Liver (tissue), 9 donors: Measurements from ENCODE around the gene SMG5. TPM values are rescaled to one million over a fixed set of nuclear protein-coding genes. Genes with fewer than 3 reads are reported as not detected.

Source experiments
- DNase-seq: peaks from one replicate; pipeline ENCODE4 v3.0.0-alpha.2; 2017; ENCODE audit warnings: low spot score
- H3K27ac ChIP-seq, 2 donors: one replicate each; pipeline ENCODE4 v1.7.0; 2013; ENCODE audit warnings: inconsistent platforms in 2 of 2, low read length in 2 of 2, control low read depth in 1 of 2, low read depth in 1 of 2, mild to moderate bottlenecking in 1 of 2
- H3K27me3 ChIP-seq, 4 donors: one replicate each; pipeline versions ENCODE4 v1.6.1 to v1.7.0; 2013; ENCODE audit warnings: low read length in 3 of 4, inconsistent platforms in 1 of 4, mild to moderate bottlenecking in 1 of 4, moderate library complexity in 1 of 4; ENCODE audit not compliant: control insufficient read depth in 4 of 4, insufficient read depth in 4 of 4
- H3K36me3 ChIP-seq, 4 donors: one replicate each; pipeline versions ENCODE4 v1.6.1 to v1.7.0; 2013; ENCODE audit warnings: low read length in 3 of 4, mild to moderate bottlenecking in 3 of 4, low read depth in 1 of 4, moderate library complexity in 1 of 4; ENCODE audit not compliant: control insufficient read depth in 4 of 4, insufficient read depth in 3 of 4
- H3K4me1 ChIP-seq, 4 donors: one replicate each; pipeline versions ENCODE4 v1.6.1 to v1.7.0; 2013; ENCODE audit warnings: low read length in 3 of 4, mild to moderate bottlenecking in 3 of 4, moderate library complexity in 1 of 4; ENCODE audit not compliant: control insufficient read depth in 4 of 4, insufficient read depth in 4 of 4
- H3K4me3 ChIP-seq, 3 donors: one replicate each; pipeline versions ENCODE4 v1.6.1 to v1.7.0; 2013; ENCODE audit warnings: low read length in 3 of 3, control low read depth in 1 of 3, low read depth in 1 of 3, mild to moderate bottlenecking in 1 of 3
- H3K9ac ChIP-seq, 2 donors: one replicate each; pipeline ENCODE4 v1.7.0; 2013; ENCODE audit warnings: low read length in 2 of 2, mild to moderate bottlenecking in 2 of 2, moderate library complexity in 2 of 2, control low read depth in 1 of 2, low read depth in 1 of 2
- H3K9me3 ChIP-seq, 4 donors: one replicate each; pipeline versions ENCODE4 v1.6.1 to v1.7.0; 2013; ENCODE audit warnings: low read length in 3 of 4; ENCODE audit not compliant: control insufficient read depth in 4 of 4
- ATF3 ChIP-seq: IDR thresholded peaks from 2 replicates; pipeline ENCODE4 v1.6.1; 2016; ENCODE audit warnings: antibody characterized with exemption
- CTCF ChIP-seq: fragments of 150-350 bp; IDR thresholded peaks from 2 replicates; pipeline ENCODE4 v1.5.1; 2017; ENCODE audit warnings: improper control_type of control experiment, low read depth, low read length; ENCODE audit not compliant: missing input control
- EGR1 ChIP-seq, 2 donors: IDR thresholded peaks; 2 replicates each; pipeline ENCODE4 v1.6.1; 2016 to 2018; ENCODE audit warnings: antibody characterized with exemption in 2 of 2, low read depth in 2 of 2
- FOXA1 ChIP-seq: IDR thresholded peaks from 2 replicates; pipeline ENCODE4 v1.6.1; 2016; ENCODE audit warnings: antibody characterized with exemption
- FOXA2 ChIP-seq: IDR thresholded peaks from 2 replicates; pipeline ENCODE4 v1.6.1; 2016; ENCODE audit warnings: antibody characterized with exemption
- GABPA ChIP-seq, 2 donors: IDR thresholded peaks in 1 of 2; conservative IDR thresholded peaks in 1 of 2; 2 replicates each; pipeline ENCODE4 v1.6.1; 2016; ENCODE audit warnings: antibody characterized with exemption in 2 of 2, mild to moderate bottlenecking in 1 of 2, moderate library complexity in 1 of 2
- HNF4A ChIP-seq, 2 donors: conservative IDR thresholded peaks; 2 replicates each; pipeline ENCODE4 v1.6.1; 2016; ENCODE audit warnings: antibody characterized with exemption in 2 of 2, mild to moderate bottlenecking in 2 of 2
- HNF4G ChIP-seq: IDR thresholded peaks from 2 replicates; pipeline ENCODE4 v1.6.1; 2016; ENCODE audit warnings: antibody characterized with exemption
- JUND ChIP-seq, 2 donors: IDR thresholded peaks; 2 replicates each; pipeline ENCODE4 v1.6.1; 2016; ENCODE audit warnings: antibody characterized with exemption in 2 of 2
- MAX ChIP-seq: IDR thresholded peaks from 2 replicates; pipeline ENCODE4 v1.6.1; 2016; ENCODE audit warnings: antibody characterized with exemption
- NR2F2 ChIP-seq: IDR thresholded peaks from 2 replicates; pipeline ENCODE4 v1.6.1; 2016; ENCODE audit warnings: antibody characterized with exemption
- RAD21 ChIP-seq, 2 donors: IDR thresholded peaks; 2 replicates each; pipeline ENCODE4 v1.6.1; 2016; ENCODE audit warnings: antibody characterized with exemption in 2 of 2, mild to moderate bottlenecking in 2 of 2
- REST ChIP-seq: IDR thresholded peaks from 2 replicates; pipeline ENCODE4 v1.6.1; 2016; ENCODE audit warnings: antibody characterized with exemption, mild to moderate bottlenecking
- RXRA ChIP-seq, 2 donors: IDR thresholded peaks; 2 replicates each; pipeline ENCODE4 v1.6.1; 2017 to 2018; ENCODE audit warnings: antibody characterized with exemption in 2 of 2, mild to moderate bottlenecking in 1 of 2
- SP1 ChIP-seq: IDR thresholded peaks from 2 replicates; pipeline ENCODE4 v1.6.1; 2018; ENCODE audit warnings: antibody characterized with exemption, mild to moderate bottlenecking
- TAF1 ChIP-seq: conservative IDR thresholded peaks from 2 replicates; pipeline ENCODE4 v1.6.1; 2016; ENCODE audit warnings: antibody characterized with exemption, mild to moderate bottlenecking
- YY1 ChIP-seq: IDR thresholded peaks from 2 replicates; pipeline ENCODE4 v1.6.1; 2016; ENCODE audit warnings: antibody characterized with exemption, mild to moderate bottlenecking
- ZBTB33 ChIP-seq: IDR thresholded peaks from 2 replicates; pipeline ENCODE4 v1.6.1; 2016; ENCODE audit warnings: antibody characterized with exemption
- WGBS: extraction: QIAGEN DNeasy Blood & Tissue Kit; methylation state at CpG from one replicate; pipeline ENCODE4 v1.1.7; 2013; 5-methylcytosine and 5-hydroxymethylcytosine counted together
- polyA plus RNA-seq, 2 donors: library from polyadenylated mRNA; stranded (reverse) in 1 of 2; unstranded in 1 of 2; fragments of 200-250 nt in 1 of 2; fragments of >200 nt in 1 of 2; fragmentation: Nextera tagmentation in 1 of 2; extraction: Ambion mirVana in 1 of 2; gene quantifications; one replicate each; pipeline versions ENCODE4 v1.2.1 to v1.2.3, GENCODE V29; 2013 to 2015
- total RNA-seq, 2 donors: library from RNA; depleted of rRNA; stranded (reverse); fragments of >200 nt; gene quantifications; one replicate each; pipeline ENCODE4 v1.2.3, GENCODE V29; 2014
- donor health status: healthy.
- donor health status: healthy.
- donor health status: healthy.
- donor health status: healthy.
- donor health status: healthy.

The SMG5 gene
- total and polyA plus RNA-seq, 4 donors: 22.9 to 59.1 (median 35.7) TPM

- WGBS: 83% methylated on average over 4 of the region's 4 CpGs
- Histone ChIP-seq H3K9me3 (no peaks in the 10 kb centered on the region), H3K27me3 (no peaks in the 10 kb centered on the region), H3K4me1 (peaks cover 4 to 37% (median 24%) of the 10 kb centered on the region in 4 donors), H3K9ac (no peak overlapping the region), H3K27ac (no peak overlapping the region), H3K4me3 (no peak overlapping the region), H3K36me3 (peaks cover 0 to 9% (median 3%) of the 10 kb centered on the region in 4 donors)
- TF ChIP-seq MAX (no peak), SP1 (no peak), ZBTB33 (no peak)
- no peak for DNase-seq
Measured at GRCh38 chr1:156284757-156285156, 2.1 kb upstream of the SMG5 start.

GRCh38 chr1:156284112-156284511 lies 1.5 kb upstream of the SMG5 start, which contains the start of gene TMEM79:
TSS of gene TMEM79 (plus strand) at chr1:156284325. CDS start at chr1:156285227, 902 bp downstream.
- WGBS: 91% methylated on average over 7 of the region's 7 CpGs
- no peak for DNase-seq
- H3K9ac ChIP-seq: peak within 1 kb of the TSS; percentile 78 to 80

More at GRCh38 chr1:156284112-156284511, 1.5 kb upstream of the SMG5 start, which contains the start of gene TMEM79:
- TF ChIP-seq JUND (IDR thresholded peaks at IDR 0.05) (no peak), HNF4G (no peak), CTCF (no peak), MAX (no peak), SP1 (no peak), ZBTB33 (no peak), TAF1 (no peak), FOXA1 (no peak), RAD21 (IDR thresholded peaks at IDR 0.05) (no peak), RXRA (IDR thresholded peaks at IDR 0.05) (no peak), EGR1 (IDR thresholded peaks at IDR 0.05; ENCODE audit: low read depth in 2 of 2) (no peak), ATF3 (no peak), NR2F2 (no peak), REST (no peak), FOXA2 (no peak), YY1 (no peak), GABPA (IDR thresholded peaks at IDR 0.05 in 1 of 2, conservative IDR thresholded peaks at IDR 0.05 in 1 of 2) (no peak), HNF4A (conservative IDR thresholded peaks at IDR 0.05) (no peak)
- Histone ChIP-seq H3K9me3 (no peaks in the 10 kb centered on the region), H3K36me3 (peaks cover 0 to 9% (median 2%) of the 10 kb centered on the region in 4 donors), H3K4me3 (peak within 1 kb of the TSS; percentile 82 to 97 (median 96)), H3K4me1 (peaks cover 4 to 39% (median 24%) of the 10 kb centered on the region in 4 donors), H3K27ac (peak within 1 kb of the TSS; percentile 95 to 98), H3K27me3 (no peaks in the 10 kb centered on the region)
